ENCODE results near the gene CLCN2. TPM values are rescaled to one million over a fixed set of nuclear protein-coding genes. Genes with fewer than 3 reads are reported as not detected.

Gene CLCN2
- total RNA-seq, 1 experiment from 2014 or later: 21.6 TPM

DNA sequence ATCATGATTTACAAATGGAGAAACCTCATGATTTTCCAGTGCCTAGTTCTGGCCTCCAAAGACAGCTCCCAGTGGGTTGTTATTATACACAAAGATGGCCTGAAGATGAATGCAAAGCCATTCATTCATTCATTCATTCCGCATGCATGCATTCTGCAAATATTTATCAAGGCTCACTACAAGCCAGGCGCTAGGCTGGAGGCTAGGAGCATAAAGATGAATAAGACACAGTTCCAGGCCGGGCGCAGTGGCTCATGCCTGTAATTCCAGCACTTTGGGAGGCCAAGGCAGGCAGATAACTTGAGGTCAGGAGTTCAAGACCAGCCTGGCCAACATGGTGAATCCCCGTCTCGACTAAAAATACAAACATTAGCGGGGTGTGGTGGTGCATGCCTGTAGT is 64.8 kb downstream of the CLCN2 start:
- Histone ChIP-seq H3K36me3 (ENCODE audit: control insufficient read depth in 1 of 2, insufficient read depth in 2 of 2, low read length in 2 of 2) (peaks cover 6 to 10% of the 10 kb centered on the region in 2 experiments; a peak in 3 of 4 replicates), H3K9ac (ENCODE audit: low read length) (no peak overlapping the region), H3K4me3 (replicated peaks in 1 of 2; ENCODE audit: low read depth in 1 of 2, low read length in 2 of 2) (no peak overlapping the region), H3K4me1 (ENCODE audit: control insufficient read depth in 1 of 2, insufficient read depth in 2 of 2, low read length in 2 of 2) (peaks cover 4 to 14% of the 10 kb centered on the region in 2 experiments), H3K27me3 (ENCODE audit: insufficient read depth, low read length) (no peaks in the 10 kb centered on the region), H3K9me2 (ENCODE audit: insufficient read depth) (no peaks in the 10 kb centered on the region), H2AFZ (ENCODE audit: low read depth, low read length, poor library complexity, severe bottlenecking) (no peak overlapping the region), H3K79me2 (ENCODE audit: insufficient read depth, low read length) (peaks cover 25% of the 10 kb centered on the region), H3K9me3 (ENCODE audit: control insufficient read depth in 1 of 2, insufficient read depth in 1 of 2, low read depth in 1 of 2, low read length in 2 of 2) (no peaks in the 10 kb centered on the region), H3K27ac (ENCODE audit: low read depth, low read length) (no peak overlapping the region), H3K4me2 (ENCODE audit: low read length) (no peak overlapping the region), H4K20me1 (ENCODE audit: insufficient read depth) (no peaks in the 10 kb centered on the region)
- ATAC-seq (no peak), DNase-seq (ENCODE audit: low read depth, low spot score) (no peak)
- TF ChIP-seq, protein P1, sequence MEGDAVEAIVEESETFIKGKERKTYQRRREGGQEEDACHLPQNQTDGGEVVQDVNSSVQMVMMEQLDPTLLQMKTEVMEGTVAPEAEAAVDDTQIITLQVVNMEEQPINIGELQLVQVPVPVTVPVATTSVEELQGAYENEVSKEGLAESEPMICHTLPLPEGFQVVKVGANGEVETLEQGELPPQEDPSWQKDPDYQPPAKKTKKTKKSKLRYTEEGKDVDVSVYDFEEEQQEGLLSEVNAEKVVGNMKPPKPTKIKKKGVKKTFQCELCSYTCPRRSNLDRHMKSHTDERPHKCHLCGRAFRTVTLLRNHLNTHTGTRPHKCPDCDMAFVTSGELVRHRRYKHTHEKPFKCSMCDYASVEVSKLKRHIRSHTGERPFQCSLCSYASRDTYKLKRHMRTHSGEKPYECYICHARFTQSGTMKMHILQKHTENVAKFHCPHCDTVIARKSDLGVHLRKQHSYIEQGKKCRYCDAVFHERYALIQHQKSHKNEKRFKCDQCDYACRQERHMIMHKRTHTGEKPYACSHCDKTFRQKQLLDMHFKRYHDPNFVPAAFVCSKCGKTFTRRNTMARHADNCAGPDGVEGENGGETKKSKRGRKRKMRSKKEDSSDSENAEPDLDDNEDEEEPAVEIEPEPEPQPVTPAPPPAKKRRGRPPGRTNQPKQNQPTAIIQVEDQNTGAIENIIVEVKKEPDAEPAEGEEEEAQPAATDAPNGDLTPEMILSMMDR (IDR thresholded peaks at IDR 0.05 in 2 of 3, conservative IDR thresholded peaks at IDR 0.05 in 1 of 3; ENCODE audit: borderline replicate concordance in 1 of 3, insufficient read depth in 1 of 3, low read depth in 2 of 3, low read length in 2 of 3): no peak
- TF ChIP-seq POLR2A (IDR thresholded peaks at IDR 0.05; ENCODE audit: borderline replicate concordance, extremely low read depth, insufficient read depth, insufficient read length): no peak
- no peak for TF ChIP-seq RAD21 (IDR thresholded peaks at IDR 0.05; ENCODE audit: low read depth)
- TF ChIP-seq, protein P2, sequence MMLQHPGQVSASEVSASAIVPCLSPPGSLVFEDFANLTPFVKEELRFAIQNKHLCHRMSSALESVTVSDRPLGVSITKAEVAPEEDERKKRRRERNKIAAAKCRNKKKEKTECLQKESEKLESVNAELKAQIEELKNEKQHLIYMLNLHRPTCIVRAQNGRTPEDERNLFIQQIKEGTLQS (IDR thresholded peaks at IDR 0.05): no peak
- no peak for TF ChIP-seq REST (IDR thresholded peaks at IDR 0.05; ENCODE audit: low read depth)
- TF ChIP-seq YY1 (IDR thresholded peaks at IDR 0.05; ENCODE audit: extremely low read depth, insufficient replicate concordance, low read depth, low read length): no peak
- no peak for TF ChIP-seq SIN3A (IDR thresholded peaks at IDR 0.05; ENCODE audit: low read depth)
- TF ChIP-seq SP1 (IDR thresholded peaks at IDR 0.05; ENCODE audit: low read depth): no peak
- no peak for TF ChIP-seq ELF1 (IDR thresholded peaks at IDR 0.05; ENCODE audit: borderline replicate concordance, low read depth)
- ChIA-PET POLR2A (no interaction called here), RAD21 (ENCODE audit: low non-redundant PET in 1 of 2, low total read pairs in 2 of 2, uncharacterized antibody in 2 of 2, unreplicated experiment in 2 of 2) (no interaction called here), CTCF (no interaction called here)
- BruUV-seq (replicated peaks): no TSS peak
- intact Hi-C loops (cut with micrococcal nuclease): no loop called here

Other genes with a start within 250 kb of the CLCN2 start
- gene EIF2B5, start 226.2 kb downstream of the CLCN2 start, total RNA-seq (2021; ENCODE audit: unreplicated experiment): 50.3 TPM
- gene DVL3, start 206.2 kb downstream of the CLCN2 start, total RNA-seq (2021; ENCODE audit: unreplicated experiment): 60.7 TPM
- 353 TPM for gene AP2M1, start 186.8 kb downstream of the CLCN2 start, total RNA-seq (2021; ENCODE audit: unreplicated experiment)
- gene ABCF3, start 175.4 kb downstream of the CLCN2 start, total RNA-seq (2021; ENCODE audit: unreplicated experiment): 74.6 TPM
- 10.6 TPM for gene VWA5B2, start 132.0 kb downstream of the CLCN2 start, total RNA-seq (2021; ENCODE audit: unreplicated experiment)
- 56.6 TPM for gene ALG3, start 112.6 kb downstream of the CLCN2 start, total RNA-seq (2021; ENCODE audit: unreplicated experiment)
- 10.5 TPM for gene EEF1AKMT4, start 111.9 kb downstream of the CLCN2 start, total RNA-seq (2021; ENCODE audit: unreplicated experiment)
- 5.1 TPM for gene CAMK2N2, start 100.1 kb downstream of the CLCN2 start, total RNA-seq (2021; ENCODE audit: unreplicated experiment)
- not detected for gene ECE2, start 85.6 kb downstream of the CLCN2 start, total RNA-seq (2021; ENCODE audit: unreplicated experiment)
- 402 TPM for gene PSMD2, start 62.4 kb downstream of the CLCN2 start, total RNA-seq (2021; ENCODE audit: unreplicated experiment)
- 496 TPM for gene EIF4G1, start 47.0 kb downstream of the CLCN2 start, total RNA-seq (2021; ENCODE audit: unreplicated experiment)
- 17.8 TPM for gene FAM131A, start 24.0 kb downstream of the CLCN2 start, total RNA-seq (2021; ENCODE audit: unreplicated experiment)
- 156 TPM for gene POLR2H, start 105 bp upstream of the CLCN2 start, total RNA-seq (2021; ENCODE audit: unreplicated experiment)
- not detected for gene THPO, start 16.6 kb upstream of the CLCN2 start, total RNA-seq (2021; ENCODE audit: unreplicated experiment)
- gene CHRD, start 18.4 kb upstream of the CLCN2 start, total RNA-seq (2021; ENCODE audit: unreplicated experiment): 8.0 TPM
- 6.5 TPM for gene EPHB3, start 200.2 kb upstream of the CLCN2 start, total RNA-seq (2021; ENCODE audit: unreplicated experiment)